Measurements from ENCODE around the gene EXD3. TPM values are rescaled to one million over a fixed set of nuclear protein-coding genes. Genes with fewer than 3 reads are reported as not detected.
"Not testable (repeated sequence)": the region's sequence is repeated elsewhere in the genome, so short reads cannot be mapped to it uniquely, and the experiment has no call there.

Gene EXD3
- total RNA-seq, 1 donor from 2014 or later = 24.5 TPM

DNA sequence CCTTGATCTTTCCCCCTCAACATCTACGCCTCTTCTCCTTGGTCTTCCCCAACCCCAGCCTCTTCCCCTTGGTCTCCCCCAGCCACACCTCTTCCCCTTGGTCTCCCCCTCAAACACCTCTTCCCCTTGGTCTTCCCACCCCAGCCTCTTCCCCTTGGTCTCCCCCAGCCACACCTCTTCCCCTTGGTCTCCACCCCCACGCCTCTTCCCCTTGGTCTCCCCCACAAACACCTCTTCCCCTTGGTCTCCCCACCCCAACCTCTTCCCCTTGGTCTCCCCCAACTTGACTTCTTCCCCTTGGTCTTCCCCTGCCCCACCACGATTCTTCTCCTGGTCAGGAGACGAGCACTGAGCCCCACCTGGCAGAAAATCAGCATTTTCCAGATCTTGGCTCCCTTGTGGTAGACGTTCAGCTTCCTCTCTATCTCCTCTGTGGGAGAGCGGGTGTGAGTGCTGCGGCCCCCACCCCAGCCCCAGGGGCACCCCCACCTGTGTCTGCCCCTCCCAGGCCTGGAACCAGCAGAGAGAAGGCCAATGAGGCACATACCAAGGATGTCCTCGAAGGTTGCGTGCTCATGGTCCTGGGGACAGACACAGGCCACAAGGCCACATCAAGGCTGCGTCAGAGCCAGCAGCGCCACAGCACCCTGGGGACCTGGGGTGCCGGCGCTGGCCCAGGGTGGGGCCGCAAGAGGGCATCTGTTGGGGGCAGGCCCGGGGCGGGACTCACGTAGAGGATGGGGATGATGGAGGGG lies 29.2 kb upstream of the EXD3 start:
- no peak overlapping the region for H3K4me3 Mint-ChIP-seq (ENCODE audit: unreplicated experiment)
- TF ChIP-seq, protein P1, sequence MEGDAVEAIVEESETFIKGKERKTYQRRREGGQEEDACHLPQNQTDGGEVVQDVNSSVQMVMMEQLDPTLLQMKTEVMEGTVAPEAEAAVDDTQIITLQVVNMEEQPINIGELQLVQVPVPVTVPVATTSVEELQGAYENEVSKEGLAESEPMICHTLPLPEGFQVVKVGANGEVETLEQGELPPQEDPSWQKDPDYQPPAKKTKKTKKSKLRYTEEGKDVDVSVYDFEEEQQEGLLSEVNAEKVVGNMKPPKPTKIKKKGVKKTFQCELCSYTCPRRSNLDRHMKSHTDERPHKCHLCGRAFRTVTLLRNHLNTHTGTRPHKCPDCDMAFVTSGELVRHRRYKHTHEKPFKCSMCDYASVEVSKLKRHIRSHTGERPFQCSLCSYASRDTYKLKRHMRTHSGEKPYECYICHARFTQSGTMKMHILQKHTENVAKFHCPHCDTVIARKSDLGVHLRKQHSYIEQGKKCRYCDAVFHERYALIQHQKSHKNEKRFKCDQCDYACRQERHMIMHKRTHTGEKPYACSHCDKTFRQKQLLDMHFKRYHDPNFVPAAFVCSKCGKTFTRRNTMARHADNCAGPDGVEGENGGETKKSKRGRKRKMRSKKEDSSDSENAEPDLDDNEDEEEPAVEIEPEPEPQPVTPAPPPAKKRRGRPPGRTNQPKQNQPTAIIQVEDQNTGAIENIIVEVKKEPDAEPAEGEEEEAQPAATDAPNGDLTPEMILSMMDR (IDR thresholded peaks at IDR 0.05; ENCODE audit: partially characterized antibody, unreplicated experiment) = no peak
- H3K4me1 Mint-ChIP-seq (ENCODE audit: low read depth, unreplicated experiment) = peaks cover 4% of the 10 kb centered on the region
- H3K36me3 Mint-ChIP-seq (ENCODE audit: unreplicated experiment) = no peaks in the 10 kb centered on the region
- H3K27me3 Mint-ChIP-seq (ENCODE audit: unreplicated experiment) = peaks cover 4% of the 10 kb centered on the region
- H3K27ac Mint-ChIP-seq (ENCODE audit: unreplicated experiment) = no peak overlapping the region
- no peak for DNase-seq
- H3K9me3 Mint-ChIP-seq (ENCODE audit: unreplicated experiment) = peaks cover 3% of the 10 kb centered on the region

DNA sequence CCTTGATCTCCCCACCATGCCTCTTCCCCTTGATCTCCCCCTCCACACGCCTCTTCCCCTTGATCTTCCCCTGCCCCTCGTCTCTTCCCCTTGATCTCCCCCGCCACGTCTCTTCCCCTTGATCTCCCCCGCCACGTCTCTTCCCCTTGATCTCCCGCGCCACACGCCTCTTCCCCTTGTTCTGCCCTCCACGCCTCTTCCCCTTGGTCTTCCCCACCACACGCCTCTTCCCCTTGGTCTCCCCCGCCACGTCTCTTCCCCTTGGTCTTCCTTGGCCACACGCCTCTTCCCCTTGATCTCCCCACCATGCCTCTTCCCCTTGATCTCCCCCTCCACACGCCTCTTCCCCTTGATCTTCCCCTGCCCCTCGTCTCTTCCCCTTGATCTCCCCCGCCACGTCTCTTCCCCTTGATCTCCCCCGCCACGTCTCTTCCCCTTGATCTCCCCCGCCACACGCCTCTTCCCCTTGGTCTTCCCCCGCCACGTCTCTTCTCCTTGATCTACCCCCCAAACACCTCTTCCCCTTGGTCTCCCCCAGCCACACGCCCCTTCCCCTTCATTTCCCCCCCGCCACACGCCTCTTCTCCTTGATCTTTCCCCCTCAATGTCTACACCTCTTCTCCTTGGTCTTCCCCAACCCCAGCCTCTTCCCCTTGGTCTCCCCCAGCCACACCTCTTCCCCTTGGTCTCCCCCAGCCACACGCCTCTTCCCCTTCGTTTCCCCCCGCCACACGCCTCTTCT lies 28.5 kb upstream of the EXD3 start:
- H3K27me3 Mint-ChIP-seq (ENCODE audit: unreplicated experiment); DNase-seq; H3K4me1 Mint-ChIP-seq (ENCODE audit: low read depth, unreplicated experiment); H3K27ac Mint-ChIP-seq (ENCODE audit: unreplicated experiment); H3K4me3 Mint-ChIP-seq (ENCODE audit: unreplicated experiment); H3K9me3 Mint-ChIP-seq (ENCODE audit: unreplicated experiment); H3K36me3 Mint-ChIP-seq (ENCODE audit: unreplicated experiment): not testable (repeated sequence)

DNA sequence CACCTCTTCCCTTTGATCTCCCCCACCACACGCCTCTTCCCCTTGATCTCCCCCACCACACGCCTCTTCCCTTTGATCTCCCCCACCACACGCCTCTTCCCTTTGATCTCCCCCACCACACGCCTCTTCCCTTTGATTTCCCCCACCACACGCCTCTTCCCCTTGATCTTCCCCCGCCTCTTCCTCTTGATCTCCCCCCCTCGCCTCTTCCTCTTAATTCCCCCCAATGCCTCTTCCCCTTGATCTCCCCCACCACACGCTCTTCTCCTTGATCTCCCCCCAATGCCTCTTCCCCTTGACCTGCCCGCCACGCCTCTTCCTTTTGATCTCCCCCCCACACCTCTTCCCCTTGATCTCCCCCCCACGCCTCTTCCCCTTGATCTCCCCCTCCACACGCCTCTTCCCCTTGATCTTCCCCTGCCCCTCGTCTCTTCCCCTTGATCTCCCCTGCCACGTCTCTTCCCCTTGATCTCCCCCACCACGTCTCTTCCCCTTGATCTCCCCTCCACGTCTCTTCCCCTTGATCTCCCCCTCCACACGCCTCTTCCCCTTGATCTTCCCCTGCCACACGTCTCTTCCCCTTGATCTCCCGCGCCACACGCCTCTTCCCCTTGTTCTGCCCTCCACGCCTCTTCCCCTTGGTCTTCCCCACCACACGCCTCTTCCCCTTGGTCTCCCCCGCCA lies 27.7 kb upstream of the EXD3 start:
- H3K36me3 Mint-ChIP-seq (ENCODE audit: unreplicated experiment); H3K27ac Mint-ChIP-seq (ENCODE audit: unreplicated experiment); H3K4me3 Mint-ChIP-seq (ENCODE audit: unreplicated experiment); DNase-seq; H3K27me3 Mint-ChIP-seq (ENCODE audit: unreplicated experiment); H3K4me1 Mint-ChIP-seq (ENCODE audit: low read depth, unreplicated experiment); H3K9me3 Mint-ChIP-seq (ENCODE audit: unreplicated experiment): not testable (repeated sequence)

DNA sequence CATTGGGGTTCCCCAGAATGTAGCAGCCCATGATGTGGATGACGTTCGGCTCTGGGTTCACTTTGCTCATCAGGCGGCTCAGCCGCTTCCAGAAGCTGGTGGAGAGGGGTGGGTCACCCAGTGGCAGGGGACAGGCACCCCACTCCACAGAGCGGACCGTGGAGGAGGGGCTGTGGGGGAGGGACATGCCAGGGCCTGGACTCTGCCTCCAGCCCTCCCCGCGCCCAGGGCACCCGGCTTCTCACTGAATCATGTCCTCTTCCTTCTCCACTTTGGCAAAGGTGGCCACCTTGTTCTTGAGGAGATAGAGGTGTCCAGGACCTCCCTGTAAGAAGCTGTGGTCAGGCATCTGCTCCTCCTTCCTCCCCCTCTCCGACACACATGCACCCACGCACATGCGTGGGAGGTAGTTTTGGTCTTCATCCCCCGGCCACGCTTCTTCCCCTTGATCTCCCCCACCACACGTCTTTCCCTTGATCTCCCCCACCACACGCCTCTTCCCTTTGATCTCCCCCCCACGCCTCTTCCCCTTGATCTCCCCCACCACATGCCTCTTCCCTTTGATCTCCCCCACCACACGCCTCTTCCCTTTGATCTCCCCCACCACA lies 27.1 kb upstream of the EXD3 start:
- DNase-seq = peak; percentile 14
- Mint-ChIP-seq H3K27ac (ENCODE audit: unreplicated experiment) (no peak overlapping the region), H3K9me3 (ENCODE audit: unreplicated experiment) (peaks cover 2% of the 10 kb centered on the region), H3K36me3 (ENCODE audit: unreplicated experiment) (no peaks in the 10 kb centered on the region), H3K27me3 (ENCODE audit: unreplicated experiment) (peaks cover 4% of the 10 kb centered on the region), H3K4me3 (ENCODE audit: unreplicated experiment) (no peak overlapping the region), H3K4me1 (ENCODE audit: low read depth, unreplicated experiment) (peaks cover 4% of the 10 kb centered on the region)
- TF ChIP-seq, protein P1 (IDR thresholded peaks at IDR 0.05; ENCODE audit: partially characterized antibody, unreplicated experiment) = no peak

DNA sequence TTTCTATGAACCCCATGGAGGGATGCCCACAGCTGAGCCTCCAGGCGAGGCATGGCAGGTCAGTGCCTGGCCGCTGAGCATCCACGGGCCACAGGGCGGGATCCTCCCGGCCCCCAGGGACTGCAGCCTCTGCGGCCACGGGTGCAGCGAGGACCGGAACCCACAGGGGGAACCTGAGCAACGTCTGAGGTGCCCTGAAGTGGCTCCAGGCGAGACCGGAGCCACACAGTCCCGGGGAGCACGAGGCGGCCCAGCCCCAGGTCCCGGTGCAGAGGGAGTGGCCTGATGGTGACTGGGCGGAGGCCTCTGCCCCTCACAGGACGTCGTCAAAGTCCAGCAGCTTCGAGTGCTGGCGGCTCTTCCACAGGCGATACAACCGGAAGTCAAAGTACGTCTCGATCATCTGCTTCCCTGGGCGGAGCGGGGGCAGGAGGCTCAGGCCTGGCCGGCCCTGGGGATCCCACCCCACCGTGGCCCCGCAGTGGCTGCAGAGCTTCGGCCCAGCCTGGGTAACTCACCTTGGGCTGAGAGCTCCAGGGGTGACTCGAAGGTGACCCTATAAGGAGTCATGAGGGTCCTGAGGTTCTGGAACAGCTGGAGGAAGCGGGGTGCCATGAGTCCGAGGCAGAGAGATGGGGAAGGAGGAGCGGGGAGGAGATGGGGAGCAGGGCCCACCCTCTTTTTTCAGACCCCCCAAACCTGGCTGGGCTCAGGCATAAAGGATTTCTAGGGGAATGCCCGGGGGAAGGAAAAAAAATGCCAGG lies 26.3 kb upstream of the EXD3 start:
- TF ChIP-seq, protein P1 (IDR thresholded peaks at IDR 0.05; ENCODE audit: partially characterized antibody, unreplicated experiment) = no peak
- Mint-ChIP-seq H3K4me1 (ENCODE audit: low read depth, unreplicated experiment) (peaks cover 4% of the 10 kb centered on the region), H3K9me3 (ENCODE audit: unreplicated experiment) (peaks cover 2% of the 10 kb centered on the region), H3K4me3 (ENCODE audit: unreplicated experiment) (no peak overlapping the region), H3K27me3 (ENCODE audit: unreplicated experiment) (peaks cover 4% of the 10 kb centered on the region), H3K36me3 (ENCODE audit: unreplicated experiment) (no peaks in the 10 kb centered on the region), H3K27ac (ENCODE audit: unreplicated experiment) (no peak overlapping the region)
- peak; percentile 21 for DNase-seq

Data from glutamatergic neuron (in vitro differentiated cells).